BE2C (cell line): ENCODE results near the gene SPRY2.

ENCODE experiments used
- DNase-seq: peaks from one replicate; pipeline ENCODE4 v3.0.0-alpha.2; 2020
- H3K27me3 ChIP-seq: fragments of 250-450 bp; sonication (Bioruptor Pico); 2 replicates; pipeline ENCODE4 v1.5.1; 2020; ENCODE audit warnings: mild to moderate bottlenecking
- H3K36me3 ChIP-seq: fragments of 250-450 bp; sonication (Bioruptor Pico); 2 replicates; pipeline ENCODE4 v1.5.1; 2020; ENCODE audit warnings: mild to moderate bottlenecking
- H3K4me1 ChIP-seq: fragments of 250-450 bp; sonication (Bioruptor Pico); 2 replicates; pipeline ENCODE4 v1.5.1; 2020
- H3K4me3 ChIP-seq: 2 replicates; pipeline ENCODE4 v1.5.1; 2011; ENCODE audit warnings: low read depth, low read length
- H3K9me3 ChIP-seq: fragments of 250-450 bp; sonication (Bioruptor Pico); 2 replicates; pipeline ENCODE4 v1.5.1; 2020
- CTCF ChIP-seq: IDR thresholded peaks from 2 replicates; pipeline ENCODE4 v1.5.1; 2012; ENCODE audit warnings: mild to moderate bottlenecking, low read depth, low read length

SPRY2 gene

GRCh38 chr13:80386002-80386401 lies 45.1 kb upstream of the SPRY2 start:
- H3K4me1 ChIP-seq, result no peaks in the 10 kb centered on the region
- no peak for TF ChIP-seq CTCF
- no peaks in the 10 kb centered on the region for H3K36me3 ChIP-seq
- H3K9me3 ChIP-seq, result no peaks in the 10 kb centered on the region
- H3K4me3 ChIP-seq, result no peak overlapping the region
- no peak for DNase-seq
- H3K27me3 ChIP-seq, result no peaks in the 10 kb centered on the region

- H3K4me1 ChIP-seq, result no peaks in the 10 kb centered on the region
- no peak overlapping the region for H3K4me3 ChIP-seq
- H3K36me3 ChIP-seq, result no peaks in the 10 kb centered on the region
- no peak for TF ChIP-seq CTCF
- H3K27me3 ChIP-seq, result no peaks in the 10 kb centered on the region
- H3K9me3 ChIP-seq, result no peaks in the 10 kb centered on the region
- no peak for DNase-seq
Observed at GRCh38 chr13:80382576-80382975, 41.6 kb upstream of the SPRY2 start.

GRCh38 chr13:80379245-80379644 lies 38.3 kb upstream of the SPRY2 start:
- Histone ChIP-seq H3K4me3 (no peak overlapping the region), H3K4me1 (no peaks in the 10 kb centered on the region), H3K36me3 (no peaks in the 10 kb centered on the region), H3K9me3 (no peaks in the 10 kb centered on the region), H3K27me3 (no peaks in the 10 kb centered on the region)
- no peak for TF ChIP-seq CTCF
- no peak for DNase-seq

GRCh38 chr13:80376554-80376953 lies 35.6 kb upstream of the SPRY2 start:
- Histone ChIP-seq H3K4me1 (no peaks in the 10 kb centered on the region), H3K9me3 (no peaks in the 10 kb centered on the region), H3K36me3 (no peaks in the 10 kb centered on the region), H3K4me3 (no peak overlapping the region), H3K27me3 (no peaks in the 10 kb centered on the region)
- TF ChIP-seq CTCF, result no peak
- no peak for DNase-seq

GRCh38 chr13:80374901-80375300 lies 34.0 kb upstream of the SPRY2 start:
- no peak overlapping the region for H3K4me3 ChIP-seq
- H3K4me1 ChIP-seq, result no peaks in the 10 kb centered on the region
- no peaks in the 10 kb centered on the region for H3K9me3 ChIP-seq
- no peaks in the 10 kb centered on the region for H3K36me3 ChIP-seq
- no peaks in the 10 kb centered on the region for H3K27me3 ChIP-seq
- TF ChIP-seq CTCF, result no peak
- no peak for DNase-seq

GRCh38 chr13:80374444-80374843 lies 33.5 kb upstream of the SPRY2 start:
- Histone ChIP-seq H3K4me1 (no peaks in the 10 kb centered on the region), H3K36me3 (no peaks in the 10 kb centered on the region), H3K27me3 (no peaks in the 10 kb centered on the region), H3K9me3 (no peaks in the 10 kb centered on the region), H3K4me3 (no peak overlapping the region)
- no peak for TF ChIP-seq CTCF
- DNase-seq, result no peak
